Pancreas (tissue), 10 donors: Measurements from ENCODE around the gene SCGB1D2. TPM values are rescaled to one million over a fixed set of nuclear protein-coding genes. Genes with fewer than 3 reads are reported as not detected.
"Not testable (repeated sequence)": the region's sequence is repeated elsewhere in the genome, so short reads cannot be mapped to it uniquely, and the experiment has no call there.

Source experiments
- ATAC-seq, 4 donors: fragments of 200-7000 bp; cut with Tn5 transposase; one replicate each; pipeline versions ENCODE4 v1.8.0 to v1.9.1; 2020; ENCODE audit warnings: mild to moderate bottlenecking in 4 of 4, moderate library complexity in 4 of 4
- DNase-seq, 6 donors: peaks; one replicate each; pipeline ENCODE4 v3.0.0-alpha.2; 2020
- FAIRE-seq: peaks from 2 replicates; lab custom pipeline; 2012; peaks lifted over from hg19 to GRCh38; lab: Jason Lieb, UNC
- H3K27ac ChIP-seq, 4 donors: fragments of 200-600 bp; sonication (generic); 1 replicate in 3 of 4; 2 replicates in 1 of 4; pipeline versions ENCODE4 v1.5.0 to v1.8.0; 2020
- H3K27me3 ChIP-seq, 4 donors: fragments of 200-600 bp; one replicate each; pipeline ENCODE4 v1.8.0; 2021
- H3K36me3 ChIP-seq, 3 donors: fragments of 200-600 bp; sonication (generic) in 1 of 3; one replicate each; pipeline versions ENCODE4 v1.5.0 to v1.8.0; 2020 to 2021
- H3K4me1 ChIP-seq, 3 donors: fragments of 200-600 bp; one replicate each; pipeline ENCODE4 v1.8.0; 2021
- H3K4me3 ChIP-seq, 4 donors: fragments of 200-600 bp; sonication (generic) in 2 of 4; one replicate each; pipeline versions ENCODE4 v1.5.0 to v1.8.0; 2020 to 2021
- H3K9me3 ChIP-seq, 4 donors: fragments of 200-600 bp; one replicate each; pipeline ENCODE4 v1.8.0; 2021
- WGBS, 2 donors: extraction: QIAGEN DNeasy Blood & Tissue Kit; methylation state at CpG; one replicate each; pipeline ENCODE4 v1.1.7; 2013; 5-methylcytosine and 5-hydroxymethylcytosine counted together
- intact Hi-C, 3 donors: fragments of 100-400 bp; cut with DNase I; formaldehyde crosslinking; loops; one replicate each; pipeline versions ENCODE4 v1.11.1 to v1.14.2; 2022
- polyA plus RNA-seq, 2 donors: library from polyadenylated mRNA; stranded (reverse); fragments of 200-250 nt; gene quantifications; one replicate each; pipeline ENCODE4 v1.2.3, GENCODE V29; 2013
- total RNA-seq, 6 donors: library from RNA; stranded (reverse); fragmentation: NEBNext Ultra II Directional in 4 of 6; extraction: Animal tissue kit (Norgen Biotek cat#: 25700) in 4 of 6; gene quantifications; one replicate each; pipeline versions ENCODE4 v1.2.1 to v1.2.4, GENCODE V29; 2021 to 2023
- TF ChIP-seq, protein P1 (sequence below), 4 donors: fragments of 200-600 bp; sonication (generic) in 3 of 4; IDR thresholded peaks; one replicate each; pipeline versions ENCODE4 v1.5.0 to v1.8.0; 2021; ENCODE audit warnings: antibody characterized with exemption in 4 of 4
- donor health status: healthy with polysubstance abuse.
- donor health status: DM: no; HTN: no; CAD: no; lungs with moderate emphysema.
- donor health status: DM: no; HTN: no; CAD: no.
- donor health status: control.
- donor health status: control.
- donor health status: Bipolar disorder and iron deficiency.
- donor health status: DM: yes; HTN: yes; CAD: no.
- donor health status: DM: no; HTN: no; CAD: no.
- donor health status: DM: no; HTN: no; CAD: no.
- donor health status: DM: yes; HTN: yes; CAD: no.

SCGB1D2 gene
- total and polyA plus RNA-seq, 8 donors, result 0.47 to 3.9 (median 0.78) TPM; not detected in 2

DNA sequence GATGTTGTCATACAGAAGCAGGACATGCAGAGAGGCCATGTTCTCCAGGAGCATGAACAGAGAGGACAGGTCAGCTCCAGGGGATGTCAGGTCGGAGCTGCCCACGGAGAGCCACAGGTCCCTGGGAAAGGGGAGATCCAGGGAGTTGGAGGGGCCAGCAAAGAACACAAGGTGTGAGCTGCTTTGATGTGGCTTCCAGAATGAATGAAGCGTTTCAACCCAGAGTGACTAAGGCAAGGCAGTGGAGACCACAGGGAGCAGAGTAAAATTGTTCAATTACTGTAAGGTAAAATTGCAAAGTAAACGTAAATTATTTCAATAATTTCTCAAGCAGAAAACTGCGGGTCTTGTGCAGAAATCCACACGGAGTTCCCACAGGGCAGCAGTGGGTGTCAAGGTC is 39.1 kb upstream of the SCGB1D2 start:
- no peaks in the 10 kb centered on the region for H3K9me3 ChIP-seq
- no peak for DNase-seq
- no peaks in the 10 kb centered on the region for H3K27me3 ChIP-seq
- no peak for ATAC-seq
- H3K36me3 ChIP-seq, result no peaks in the 10 kb centered on the region
- no peak for FAIRE-seq
- H3K4me3 ChIP-seq, result no peak overlapping the region
- WGBS, 2 donors, result 56 to 63% methylated on average over 6 of the region's 6 CpGs
- H3K4me1 ChIP-seq, result no peaks in the 10 kb centered on the region
- no peak overlapping the region for H3K27ac ChIP-seq
- intact Hi-C loops, result no loop called here
- TF ChIP-seq, protein P1, sequence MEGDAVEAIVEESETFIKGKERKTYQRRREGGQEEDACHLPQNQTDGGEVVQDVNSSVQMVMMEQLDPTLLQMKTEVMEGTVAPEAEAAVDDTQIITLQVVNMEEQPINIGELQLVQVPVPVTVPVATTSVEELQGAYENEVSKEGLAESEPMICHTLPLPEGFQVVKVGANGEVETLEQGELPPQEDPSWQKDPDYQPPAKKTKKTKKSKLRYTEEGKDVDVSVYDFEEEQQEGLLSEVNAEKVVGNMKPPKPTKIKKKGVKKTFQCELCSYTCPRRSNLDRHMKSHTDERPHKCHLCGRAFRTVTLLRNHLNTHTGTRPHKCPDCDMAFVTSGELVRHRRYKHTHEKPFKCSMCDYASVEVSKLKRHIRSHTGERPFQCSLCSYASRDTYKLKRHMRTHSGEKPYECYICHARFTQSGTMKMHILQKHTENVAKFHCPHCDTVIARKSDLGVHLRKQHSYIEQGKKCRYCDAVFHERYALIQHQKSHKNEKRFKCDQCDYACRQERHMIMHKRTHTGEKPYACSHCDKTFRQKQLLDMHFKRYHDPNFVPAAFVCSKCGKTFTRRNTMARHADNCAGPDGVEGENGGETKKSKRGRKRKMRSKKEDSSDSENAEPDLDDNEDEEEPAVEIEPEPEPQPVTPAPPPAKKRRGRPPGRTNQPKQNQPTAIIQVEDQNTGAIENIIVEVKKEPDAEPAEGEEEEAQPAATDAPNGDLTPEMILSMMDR (IDR thresholded peaks at IDR 0.05), result no peak

DNA sequence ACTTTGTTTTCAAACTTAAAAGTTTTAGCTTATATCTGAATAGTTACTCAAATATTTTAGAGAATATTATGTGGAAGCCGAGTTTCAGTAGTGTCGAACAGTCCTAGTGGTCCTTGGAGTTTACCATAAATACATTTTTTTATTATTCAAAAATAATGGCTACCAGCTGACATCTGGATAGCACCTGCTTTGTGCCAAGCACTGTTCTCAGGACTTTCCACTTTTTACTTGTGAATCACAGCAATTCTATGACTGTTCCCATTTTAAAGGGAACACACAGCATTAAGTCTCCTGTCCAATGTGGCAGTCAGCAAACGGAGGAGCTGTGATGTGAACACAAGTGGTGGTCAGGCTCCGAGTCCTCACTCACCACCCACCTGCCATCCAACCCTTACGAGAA is 37.6 kb upstream of the SCGB1D2 start:
- H3K9me3 ChIP-seq, result no peaks in the 10 kb centered on the region
- intact Hi-C loops, result no loop called here
- FAIRE-seq (no peak), DNase-seq (no peak), ATAC-seq (no peak)
- H3K27me3 ChIP-seq, result no peaks in the 10 kb centered on the region
- TF ChIP-seq, protein P1 (IDR thresholded peaks at IDR 0.05), result no peak
- H3K27ac ChIP-seq, result no peak overlapping the region
- WGBS, 2 donors, result 79 to 91% methylated on average over 5 of the region's 5 CpGs
- H3K36me3 ChIP-seq, result no peaks in the 10 kb centered on the region
- peaks cover 0 to 5% (median 0%) of the 10 kb centered on the region in 3 donors for H3K4me1 ChIP-seq
- H3K4me3 ChIP-seq, result no peak overlapping the region

DNA sequence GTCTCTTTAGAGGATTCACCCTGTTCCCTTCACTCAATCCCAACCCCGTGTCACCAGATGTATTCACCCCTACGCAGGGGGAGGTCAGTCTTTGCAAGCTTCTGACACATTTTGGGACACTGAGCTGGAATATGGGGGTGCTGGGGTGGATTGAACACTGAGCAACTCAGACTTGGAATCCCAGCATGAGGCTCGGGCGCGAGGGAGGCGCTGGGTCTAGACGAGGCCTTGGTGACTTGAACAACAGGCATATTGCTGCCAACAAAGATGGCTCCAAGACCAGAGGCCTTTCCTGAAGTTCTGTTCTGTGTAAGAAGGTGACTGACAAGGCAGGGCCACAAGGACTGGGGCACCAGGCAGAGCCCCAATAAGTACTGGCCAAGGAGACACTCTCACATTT is 36.6 kb upstream of the SCGB1D2 start:
- peaks cover 0 to 5% (median 0%) of the 10 kb centered on the region in 3 donors for H3K4me1 ChIP-seq
- H3K9me3 ChIP-seq, result no peaks in the 10 kb centered on the region
- WGBS, 2 donors, result 94% methylated on average over 7 of the region's 7 CpGs
- intact Hi-C loops, result no loop called here
- no peak overlapping the region for H3K27ac ChIP-seq
- FAIRE-seq (no peak), DNase-seq (no peak), ATAC-seq (no peak)
- H3K4me3 ChIP-seq, result no peak overlapping the region
- H3K27me3 ChIP-seq, result no peaks in the 10 kb centered on the region
- TF ChIP-seq, protein P1 (IDR thresholded peaks at IDR 0.05), result no peak
- H3K36me3 ChIP-seq, result no peaks in the 10 kb centered on the region

DNA sequence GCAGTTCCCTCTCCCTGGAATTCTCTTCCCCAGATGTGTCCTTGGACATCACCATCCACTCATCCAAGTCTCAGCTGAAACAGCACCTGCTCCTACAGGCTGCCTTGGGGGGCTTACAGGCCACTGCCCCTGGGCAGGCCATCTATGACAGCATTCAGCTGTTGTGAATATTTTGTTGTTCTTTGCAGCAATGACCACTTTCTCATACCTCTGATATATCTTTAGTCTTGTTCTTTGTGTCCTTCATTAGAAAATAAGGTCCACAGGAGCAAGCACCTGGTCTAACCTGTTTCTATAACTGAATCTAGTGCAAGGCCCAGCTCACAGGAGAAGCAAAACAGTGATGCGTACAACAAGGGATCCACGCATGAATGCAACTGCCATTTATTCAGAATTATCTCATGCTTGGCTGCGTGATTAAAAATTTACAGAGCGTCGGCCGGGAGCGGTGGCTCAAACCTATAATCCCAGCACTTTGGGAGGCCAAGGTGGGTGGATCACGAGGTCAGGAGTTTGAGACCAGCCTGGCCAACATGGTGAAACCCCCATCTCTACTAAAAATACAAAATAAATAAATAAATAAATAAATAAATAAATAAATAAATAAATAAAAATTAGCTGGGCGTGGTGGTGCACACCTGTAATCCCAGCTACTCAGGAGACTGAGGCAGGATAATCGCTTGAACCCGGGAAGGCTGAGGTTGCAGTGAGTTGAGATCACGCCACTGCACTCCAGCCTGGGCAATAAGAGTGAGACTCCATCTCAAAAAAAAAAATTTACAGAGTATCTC is 35.6 kb upstream of the SCGB1D2 start:
- H3K9me3 ChIP-seq, FAIRE-seq, H3K27me3 ChIP-seq, H3K36me3 ChIP-seq, intact Hi-C loops, DNase-seq, H3K27ac ChIP-seq, H3K4me3 ChIP-seq, H3K4me1 ChIP-seq: not testable (repeated sequence)
- WGBS, 2 donors, result 86 to 88% methylated on average over 12 of the region's 12 CpGs
- ATAC-seq, result peak in 2 of 4 donors; percentile 18 to 43

DNA sequence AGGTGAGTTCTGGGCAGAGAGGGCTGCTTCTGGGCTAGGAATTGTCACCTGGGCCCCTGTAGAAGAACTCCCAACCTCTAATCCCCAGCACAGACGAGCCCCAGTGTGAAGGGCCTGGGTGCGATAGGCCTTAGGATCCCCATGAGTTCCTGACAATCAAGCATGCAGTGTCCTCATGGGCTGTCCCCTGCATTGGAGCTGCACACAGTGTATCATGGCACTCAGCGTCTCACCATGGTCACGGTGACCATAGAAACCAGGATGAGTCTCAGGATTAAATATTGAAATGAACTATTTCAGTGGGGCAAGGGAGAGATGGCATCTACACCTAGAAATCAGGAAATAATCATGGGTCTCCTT is 33.3 kb upstream of the SCGB1D2 start:
- H3K27ac ChIP-seq, result no peak overlapping the region
- intact Hi-C loops, result no loop called here
- FAIRE-seq (no peak), ATAC-seq (peak in 3 of 4 donors; percentile 23 to 54 (median 43)), DNase-seq (no peak)
- H3K36me3 ChIP-seq, result no peaks in the 10 kb centered on the region
- no peaks in the 10 kb centered on the region for H3K9me3 ChIP-seq
- H3K4me1 ChIP-seq, result peaks cover 0 to 5% (median 0%) of the 10 kb centered on the region in 3 donors
- TF ChIP-seq, protein P1 (IDR thresholded peaks at IDR 0.05), result no peak
- no peaks in the 10 kb centered on the region for H3K27me3 ChIP-seq
- H3K4me3 ChIP-seq, result no peak overlapping the region
- 69 to 73% methylated on average over 4 of the region's 4 CpGs for WGBS, 2 donors
